Uterus (tissue), 4 donors: ENCODE data around the gene CAMK2A. TPM values are rescaled to one million over a fixed set of nuclear protein-coding genes. Genes with fewer than 3 reads are reported as not detected.

Experiments
- DNase-seq, 2 donors: peaks; one replicate each; pipeline ENCODE4 v3.0.0-alpha.2; 2019 to 2020
- H3K27ac ChIP-seq, 2 donors: fragments of 200-600 bp; sonication (generic); 1 replicate in 1 of 2; 2 replicates in 1 of 2; pipeline ENCODE4 v1.5.1; 2016 to 2018
- H3K27me3 ChIP-seq, 2 donors: fragments of 200-600 bp; sonication (generic); one replicate each; pipeline ENCODE4 v1.5.1; 2018 to 2019; ENCODE audit warnings: control low read depth in 1 of 2
- H3K36me3 ChIP-seq, 2 donors: fragments of 200-600 bp; sonication (generic); one replicate each; pipeline ENCODE4 v1.5.1; 2019; ENCODE audit warnings: control low read depth in 1 of 2
- H3K4me1 ChIP-seq, 2 donors: fragments of 200-600 bp; sonication (generic); one replicate each; pipeline ENCODE4 v1.5.1; 2018 to 2019; ENCODE audit warnings: control low read depth in 1 of 2
- H3K4me3 ChIP-seq, 2 donors: fragments of 200-600 bp; sonication (generic); 1 replicate in 1 of 2; 2 replicates in 1 of 2; pipeline ENCODE4 v1.5.1; 2018 to 2019; ENCODE audit warnings: mild to moderate bottlenecking in 1 of 2
- H3K9me3 ChIP-seq, 2 donors: fragments of 200-600 bp; sonication (generic); one replicate each; pipeline ENCODE4 v1.5.1; 2019; ENCODE audit warnings: control low read depth in 1 of 2
- CTCF ChIP-seq, 4 experiments: fragments of 200-600 bp in 2 of 4; fragments of 450-650 bp in 2 of 4; sonication (generic) in 2 of 4; IDR thresholded peaks; one replicate each; pipeline ENCODE4 v1.5.1; 2016 to 2019; ENCODE audit warnings: antibody characterized with exemption in 4 of 4, mild to moderate bottlenecking in 2 of 4, moderate library complexity in 1 of 4
- POLR2A ChIP-seq, 2 donors: fragments of 450-650 bp; IDR thresholded peaks; one replicate each; pipeline ENCODE4 v1.6.1; 2016; ENCODE audit warnings: antibody characterized with exemption in 2 of 2, mild to moderate bottlenecking in 1 of 2, moderate library complexity in 1 of 2
- intact Hi-C: fragments of 100-400 bp; cut with DNase I; formaldehyde crosslinking; loops from one replicate; pipeline ENCODE4 v1.15.1; 2023; ENCODE audit warnings: low total_unique reads
- total RNA-seq, 4 donors: library from RNA; depleted of rRNA in 3 of 4; stranded (reverse); fragments of >200 nt in 3 of 4; gene quantifications; one replicate each; pipeline versions ENCODE4 v1.1.0 to v1.2.4, GENCODE V29; 2014 to 2023
- donor health status: DM: yes; HTN: yes; CAD: no.

Gene CAMK2A
- total RNA-seq, 4 donors from 2014 or later = under 0.01 to 23.7 (median 4.3) TPM

GRCh38 chr5:150305095-150305494, 15.5 kb upstream of the CAMK2A start:
- Histone ChIP-seq H3K9me3 (no peaks in the 10 kb centered on the region), H3K27ac (peak overlapping the region; percentile 85 to 95), H3K27me3 (no peaks in the 10 kb centered on the region), H3K4me3 (no peak overlapping the region), H3K4me1 (peaks cover 4 to 16% of the 10 kb centered on the region in 2 donors), H3K36me3 (no peaks in the 10 kb centered on the region)
- TF ChIP-seq POLR2A (IDR thresholded peaks at IDR 0.05) = no peak
- TF ChIP-seq CTCF (IDR thresholded peaks at IDR 0.05) = no peak
- DNase-seq = no peak
- intact Hi-C loops = no loop called here

- Histone ChIP-seq H3K27ac (peak overlapping the region; percentile 85 to 95), H3K4me1 (peaks cover 4 to 16% of the 10 kb centered on the region in 2 donors)
- DNase-seq = no peak
These were observed 15.0 kb upstream of the CAMK2A start for GRCh38 chr5:150304481-150305081.

DNA sequence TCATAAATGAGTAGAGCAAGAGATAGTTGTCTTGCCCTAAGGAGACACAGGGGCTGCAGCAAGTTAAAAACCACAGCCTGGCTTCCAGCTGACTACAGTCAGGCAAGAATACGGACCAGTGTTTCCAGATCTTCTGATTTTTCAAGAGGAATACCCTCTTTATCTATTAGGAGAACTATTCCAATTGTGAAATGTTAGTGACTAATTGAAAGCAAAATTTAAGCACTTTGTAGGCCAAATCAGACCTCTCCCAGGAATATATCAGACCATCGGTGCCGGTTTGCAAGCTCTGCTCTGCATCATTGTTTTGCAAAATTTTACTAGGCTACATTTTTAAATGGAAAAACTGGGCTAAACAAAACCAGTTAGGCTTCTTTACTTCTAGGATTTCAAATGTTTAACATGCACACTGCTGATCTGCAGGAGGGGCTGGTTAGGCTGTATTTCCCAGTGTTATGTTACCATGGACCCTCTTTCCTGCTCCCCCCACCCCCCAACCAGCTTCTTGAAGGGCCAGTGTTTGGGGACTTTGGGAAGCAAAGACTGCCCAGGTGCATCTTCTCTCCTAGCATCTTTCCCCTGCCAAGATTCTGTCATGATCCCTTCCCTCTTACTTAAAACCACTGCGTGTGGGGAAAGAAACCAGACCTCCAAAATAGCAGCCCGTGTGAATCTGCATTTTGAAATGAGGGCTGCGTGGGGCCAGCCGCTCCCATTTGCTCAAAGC, 14.2 kb upstream of the CAMK2A start:
- intact Hi-C loops = no loop called here
- peaks cover 5 to 16% of the 10 kb centered on the region in 2 donors for H3K4me1 ChIP-seq
- DNase-seq = peak; percentile 52 to 73
- H3K9me3 ChIP-seq = no peaks in the 10 kb centered on the region
- no peaks in the 10 kb centered on the region for H3K27me3 ChIP-seq
- H3K36me3 ChIP-seq = no peaks in the 10 kb centered on the region
- TF ChIP-seq CTCF (IDR thresholded peaks at IDR 0.05) (no peak), POLR2A (IDR thresholded peaks at IDR 0.05) (no peak)
- peak overlapping the region; percentile 85 to 95 for H3K27ac ChIP-seq
- H3K4me3 ChIP-seq = no peak overlapping the region

More at GRCh38 chr5:150304481-150305081, 15.0 kb upstream of the CAMK2A start:
- no peak overlapping the region for H3K4me3 ChIP-seq
- intact Hi-C loops = no loop called here
- no peaks in the 10 kb centered on the region for H3K27me3 ChIP-seq
- H3K36me3 ChIP-seq = no peaks in the 10 kb centered on the region
- H3K9me3 ChIP-seq = no peaks in the 10 kb centered on the region
- TF ChIP-seq POLR2A (IDR thresholded peaks at IDR 0.05) (no peak), CTCF (IDR thresholded peaks at IDR 0.05) (no peak)

DNA sequence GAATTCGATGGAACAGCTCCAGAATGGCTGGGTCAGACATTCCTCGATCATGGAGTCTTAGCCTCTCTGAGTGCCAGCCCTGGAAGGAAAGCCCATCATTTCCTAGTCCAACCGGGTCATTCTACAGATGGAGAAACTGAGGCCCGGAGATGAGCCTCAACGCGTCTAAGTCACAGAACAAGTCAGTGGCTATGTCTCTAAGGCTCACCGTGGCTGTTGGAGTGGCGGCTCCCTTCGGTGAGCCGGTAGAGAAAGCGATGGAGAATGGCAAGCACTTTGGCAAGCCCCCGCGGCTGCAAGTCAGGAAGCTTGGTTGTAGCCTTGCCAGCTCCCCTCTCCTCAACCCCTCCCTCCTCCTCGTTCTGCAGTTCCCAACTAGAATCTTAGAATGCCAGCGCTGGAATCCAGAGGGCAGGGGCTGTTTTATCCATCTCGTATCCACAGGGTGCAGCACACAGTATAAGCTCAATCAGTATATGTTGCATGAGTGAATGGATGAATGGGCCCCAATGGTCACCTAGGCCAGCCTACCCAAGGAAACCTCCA, 13.6 kb upstream of the CAMK2A start:
- peak overlapping the region; percentile 25 to 41 for H3K4me3 ChIP-seq
- intact Hi-C loops = no loop called here
- no peak for TF ChIP-seq POLR2A (IDR thresholded peaks at IDR 0.05)
- TF ChIP-seq CTCF (IDR thresholded peaks at IDR 0.05) = no peak

More for the DNA sequence above, 13.6 kb upstream of the CAMK2A start:
- H3K36me3 ChIP-seq = no peaks in the 10 kb centered on the region
- peaks cover 10 to 16% of the 10 kb centered on the region in 2 donors for H3K4me1 ChIP-seq
- no peaks in the 10 kb centered on the region for H3K27me3 ChIP-seq
- DNase-seq = peak in 1 of 2 donors; percentile 49
- H3K9me3 ChIP-seq = no peaks in the 10 kb centered on the region
- H3K27ac ChIP-seq = peak overlapping the region; percentile 85 to 95
